A549 (cell line): ENCODE measurements around the gene SLIT3.

Experiments
- CBX2 ChIP-seq: fragments of 200-600 bp; sonication (generic); IDR thresholded peaks from 2 replicates; pipeline ENCODE4 v1.6.1; 2016; ENCODE audit warnings: low read depth, mild to moderate bottlenecking, borderline replicate concordance
- CEBPB ChIP-seq, 2 experiments: fragments of >200 bp in 1 of 2; sonication (Bioruptor Twin) in 1 of 2; formaldehyde crosslinking in 1 of 2; IDR thresholded peaks; 2 replicates each; pipeline ENCODE4 v1.6.1; 2012 to 2016
- CHD2 ChIP-seq: fragments of 150-350 bp; IDR thresholded peaks from 2 replicates; pipeline ENCODE4 v1.6.1; 2014; ENCODE audit warnings: low read length; ENCODE audit not compliant: partially characterized antibody
- HEYL ChIP-seq: fragments of 250-450 bp; sonication (Bioruptor Pico); IDR thresholded peaks from 2 replicates; pipeline ENCODE4 v1.8.0; 2021; ENCODE audit warnings: mild to moderate bottlenecking, moderate library complexity
- MAFK ChIP-seq: fragments of 450-650 bp; IDR thresholded peaks from 2 replicates; pipeline ENCODE4 v1.6.1; 2014; ENCODE audit not compliant: partially characterized antibody
- NFE2L2 ChIP-seq: fragments of 150-350 bp; conservative IDR thresholded peaks from 2 replicates; pipeline ENCODE4 v1.6.1; 2014; ENCODE audit warnings: low read length
- PHF8 ChIP-seq: fragments of 200-600 bp; sonication (generic); IDR thresholded peaks from 2 replicates; pipeline ENCODE4 v1.6.1; 2016; ENCODE audit warnings: low read depth, mild to moderate bottlenecking, antibody characterized with exemption, moderate library complexity, borderline replicate concordance
- POLR2A ChIP-seq: IDR thresholded peaks from 2 replicates; pipeline ENCODE4 v1.6.1; 2012; ENCODE audit warnings: mild to moderate bottlenecking, low read length
- POLR2AphosphoS2 ChIP-seq: conservative IDR thresholded peaks from 2 replicates; pipeline ENCODE4 v1.6.1; 2012; ENCODE audit warnings: low read length, improper control_type of control experiment, inconsistent platforms
- ZSCAN20 ChIP-seq: fragments of 250-450 bp; sonication (Bioruptor Pico); IDR thresholded peaks from 2 replicates; pipeline ENCODE4 v1.8.0; 2022; ENCODE audit warnings: mild to moderate bottlenecking, moderate library complexity
- TF ChIP-seq, protein P1 (sequence below): IDR thresholded peaks from 2 replicates; pipeline ENCODE4 v1.6.1; 2012
- TF ChIP-seq, protein P2 (sequence below): fragments of >200 bp; sonication (Bioruptor Twin); formaldehyde crosslinking; IDR thresholded peaks from 3 replicates; pipeline ENCODE4 v1.5.1; 2016

DNA sequence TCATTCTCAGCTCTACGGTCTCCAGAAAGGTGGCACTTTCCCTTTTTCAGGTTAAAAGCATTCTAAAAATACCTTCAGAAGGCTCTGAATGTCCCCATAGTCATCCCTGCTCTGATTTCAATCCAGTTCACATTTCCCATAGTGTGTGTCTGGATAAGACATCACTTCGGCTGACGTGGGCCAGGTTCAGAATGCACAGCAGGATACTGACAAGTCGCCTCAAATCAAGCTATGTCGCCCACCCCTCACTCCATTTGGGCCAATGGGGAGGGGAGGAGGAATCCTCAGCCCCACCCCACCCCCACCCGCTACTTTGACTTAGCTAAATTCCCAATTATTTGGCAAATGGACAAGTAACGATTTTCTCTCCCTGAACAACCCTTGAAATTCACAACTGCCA is 148.0 kb downstream of the SLIT3 start:
- TF ChIP-seq ZSCAN20 = no peak
- TF ChIP-seq, protein P1, sequence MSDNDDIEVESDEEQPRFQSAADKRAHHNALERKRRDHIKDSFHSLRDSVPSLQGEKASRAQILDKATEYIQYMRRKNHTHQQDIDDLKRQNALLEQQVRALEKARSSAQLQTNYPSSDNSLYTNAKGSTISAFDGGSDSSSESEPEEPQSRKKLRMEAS = no peak
- TF ChIP-seq CBX2 = no peak
- no peak for TF ChIP-seq POLR2AphosphoS2
- TF ChIP-seq MAFK = no peak
- TF ChIP-seq, protein P2, sequence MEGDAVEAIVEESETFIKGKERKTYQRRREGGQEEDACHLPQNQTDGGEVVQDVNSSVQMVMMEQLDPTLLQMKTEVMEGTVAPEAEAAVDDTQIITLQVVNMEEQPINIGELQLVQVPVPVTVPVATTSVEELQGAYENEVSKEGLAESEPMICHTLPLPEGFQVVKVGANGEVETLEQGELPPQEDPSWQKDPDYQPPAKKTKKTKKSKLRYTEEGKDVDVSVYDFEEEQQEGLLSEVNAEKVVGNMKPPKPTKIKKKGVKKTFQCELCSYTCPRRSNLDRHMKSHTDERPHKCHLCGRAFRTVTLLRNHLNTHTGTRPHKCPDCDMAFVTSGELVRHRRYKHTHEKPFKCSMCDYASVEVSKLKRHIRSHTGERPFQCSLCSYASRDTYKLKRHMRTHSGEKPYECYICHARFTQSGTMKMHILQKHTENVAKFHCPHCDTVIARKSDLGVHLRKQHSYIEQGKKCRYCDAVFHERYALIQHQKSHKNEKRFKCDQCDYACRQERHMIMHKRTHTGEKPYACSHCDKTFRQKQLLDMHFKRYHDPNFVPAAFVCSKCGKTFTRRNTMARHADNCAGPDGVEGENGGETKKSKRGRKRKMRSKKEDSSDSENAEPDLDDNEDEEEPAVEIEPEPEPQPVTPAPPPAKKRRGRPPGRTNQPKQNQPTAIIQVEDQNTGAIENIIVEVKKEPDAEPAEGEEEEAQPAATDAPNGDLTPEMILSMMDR = no peak
- no peak for TF ChIP-seq HEYL
- TF ChIP-seq POLR2A = no peak
- no peak for TF ChIP-seq CEBPB (IDR thresholded peaks at IDR 0.05)
- TF ChIP-seq PHF8 = no peak
- TF ChIP-seq CHD2 = no peak
- TF ChIP-seq NFE2L2 = no peak
